ENCODE results near the gene ABCA7. TPM values are rescaled to one million over a fixed set of nuclear protein-coding genes. Genes with fewer than 3 reads are reported as not detected.

ABCA7 gene
- total RNA-seq, 1 experiment from 2014 or later, result 40.3 TPM

- CTCF ChIA-PET, result interaction anchor here (0.9 kb wide), 1 partner anchor 103 kb away, joined by 3 read pairs; no protein-coding TSS in a partner anchor
- no peak for ATAC-seq
These were observed 71.1 kb downstream of the ABCA7 start for GRCh38 chr19:1110809-1111640.

GRCh38 chr19:1111641-1112267 is 71.8 kb downstream of the ABCA7 start:
- ATAC-seq, result no peak
- ChIA-PET CTCF (interaction anchor here (0.6 to 3.0 kb wide), 18 partner anchors 8 to 133 kb away, joined by 3 to 69 read pairs (median 20); partner anchors contain the start of genes ARHGAP45, GPX4 and POLR2E), POLR2A (interaction anchor here (0.7 to 1.0 kb wide), 2 partner anchors 10 to 71 kb away, joined by 3 to 4 read pairs; partner anchors contain the start of gene ABCA7)
- DNase-seq (ENCODE audit: low spot score), result no peak
- Mint-ChIP-seq H3K27me3 (ENCODE audit: low read depth) (no peaks in the 10 kb centered on the region), H3K9me3 (no peaks in the 10 kb centered on the region), H3K36me3 (no peaks in the 10 kb centered on the region), H3K4me1 (peaks cover 2% of the 10 kb centered on the region; the same call in 1 of the 2 replicates), H3K4me3 (no peak overlapping the region), H3K27ac (no peak overlapping the region)
- TF ChIP-seq ATF6 (CRISPR knock-in tag; IDR thresholded peaks at IDR 0.05) (no peak), ESRRA (CRISPR knock-in tag; IDR thresholded peaks at IDR 0.05; ENCODE audit: borderline replicate concordance) (no peak), ATF2 (CRISPR knock-in tag; IDR thresholded peaks at IDR 0.05; ENCODE audit: borderline replicate concordance, low read depth) (no peak), EMX1 (CRISPR knock-in tag; IDR thresholded peaks at IDR 0.05) (no peak), E2F1 (CRISPR knock-in tag; IDR thresholded peaks at IDR 0.05) (no peak)
- TF ChIP-seq, protein P1, sequence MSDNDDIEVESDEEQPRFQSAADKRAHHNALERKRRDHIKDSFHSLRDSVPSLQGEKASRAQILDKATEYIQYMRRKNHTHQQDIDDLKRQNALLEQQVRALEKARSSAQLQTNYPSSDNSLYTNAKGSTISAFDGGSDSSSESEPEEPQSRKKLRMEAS (CRISPR knock-in tag; IDR thresholded peaks at IDR 0.05), result no peak
- TF ChIP-seq, protein P2, sequence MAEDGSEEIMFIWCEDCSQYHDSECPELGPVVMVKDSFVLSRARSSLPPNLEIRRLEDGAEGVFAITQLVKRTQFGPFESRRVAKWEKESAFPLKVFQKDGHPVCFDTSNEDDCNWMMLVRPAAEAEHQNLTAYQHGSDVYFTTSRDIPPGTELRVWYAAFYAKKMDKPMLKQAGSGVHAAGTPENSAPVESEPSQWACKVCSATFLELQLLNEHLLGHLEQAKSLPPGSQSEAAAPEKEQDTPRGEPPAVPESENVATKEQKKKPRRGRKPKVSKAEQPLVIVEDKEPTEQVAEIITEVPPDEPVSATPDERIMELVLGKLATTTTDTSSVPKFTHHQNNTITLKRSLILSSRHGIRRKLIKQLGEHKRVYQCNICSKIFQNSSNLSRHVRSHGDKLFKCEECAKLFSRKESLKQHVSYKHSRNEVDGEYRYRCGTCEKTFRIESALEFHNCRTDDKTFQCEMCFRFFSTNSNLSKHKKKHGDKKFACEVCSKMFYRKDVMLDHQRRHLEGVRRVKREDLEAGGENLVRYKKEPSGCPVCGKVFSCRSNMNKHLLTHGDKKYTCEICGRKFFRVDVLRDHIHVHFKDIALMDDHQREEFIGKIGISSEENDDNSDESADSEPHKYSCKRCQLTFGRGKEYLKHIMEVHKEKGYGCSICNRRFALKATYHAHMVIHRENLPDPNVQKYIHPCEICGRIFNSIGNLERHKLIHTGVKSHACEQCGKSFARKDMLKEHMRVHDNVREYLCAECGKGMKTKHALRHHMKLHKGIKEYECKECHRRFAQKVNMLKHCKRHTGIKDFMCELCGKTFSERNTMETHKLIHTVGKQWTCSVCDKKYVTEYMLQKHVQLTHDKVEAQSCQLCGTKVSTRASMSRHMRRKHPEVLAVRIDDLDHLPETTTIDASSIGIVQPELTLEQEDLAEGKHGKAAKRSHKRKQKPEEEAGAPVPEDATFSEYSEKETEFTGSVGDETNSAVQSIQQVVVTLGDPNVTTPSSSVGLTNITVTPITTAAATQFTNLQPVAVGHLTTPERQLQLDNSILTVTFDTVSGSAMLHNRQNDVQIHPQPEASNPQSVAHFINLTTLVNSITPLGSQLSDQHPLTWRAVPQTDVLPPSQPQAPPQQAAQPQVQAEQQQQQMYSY (CRISPR knock-in tag; IDR thresholded peaks at IDR 0.05), result no peak

More at GRCh38 chr19:1110809-1111640, 71.1 kb downstream of the ABCA7 start:
- Mint-ChIP-seq H3K4me3 (no peak overlapping the region), H3K4me1 (peaks cover 2% of the 10 kb centered on the region; the same call in 1 of the 2 replicates), H3K27ac (no peak overlapping the region), H3K36me3 (no peaks in the 10 kb centered on the region), H3K9me3 (no peaks in the 10 kb centered on the region), H3K27me3 (ENCODE audit: low read depth) (no peaks in the 10 kb centered on the region)
- POLR2A ChIA-PET, result no interaction called here
- no peak for DNase-seq (ENCODE audit: low spot score)
- TF ChIP-seq TEAD4 (CRISPR knock-in tag; IDR thresholded peaks at IDR 0.05), result no peak
- TF ChIP-seq RORB (CRISPR knock-in tag; IDR thresholded peaks at IDR 0.05), result no peak
- TF ChIP-seq ESRRA (CRISPR knock-in tag; IDR thresholded peaks at IDR 0.05; ENCODE audit: borderline replicate concordance), result no peak
- TF ChIP-seq CREM (CRISPR knock-in tag; IDR thresholded peaks at IDR 0.05), result no peak
- TF ChIP-seq, protein P3, sequence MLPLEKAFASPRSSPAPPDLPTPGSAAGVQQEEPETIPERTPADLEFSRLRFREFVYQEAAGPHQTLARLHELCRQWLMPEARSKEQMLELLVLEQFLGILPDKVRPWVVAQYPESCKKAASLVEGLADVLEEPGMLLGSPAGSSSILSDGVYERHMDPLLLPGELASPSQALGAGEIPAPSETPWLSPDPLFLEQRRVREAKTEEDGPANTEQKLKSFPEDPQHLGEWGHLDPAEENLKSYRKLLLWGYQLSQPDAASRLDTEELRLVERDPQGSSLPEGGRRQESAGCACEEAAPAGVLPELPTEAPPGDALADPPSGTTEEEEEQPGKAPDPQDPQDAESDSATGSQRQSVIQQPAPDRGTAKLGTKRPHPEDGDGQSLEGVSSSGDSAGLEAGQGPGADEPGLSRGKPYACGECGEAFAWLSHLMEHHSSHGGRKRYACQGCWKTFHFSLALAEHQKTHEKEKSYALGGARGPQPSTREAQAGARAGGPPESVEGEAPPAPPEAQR (CRISPR knock-in tag; IDR thresholded peaks at IDR 0.05), result no peak
- no peak for TF ChIP-seq ZNF263 (CRISPR knock-in tag; IDR thresholded peaks at IDR 0.05; ENCODE audit: low read depth)
- TF ChIP-seq, protein P4, sequence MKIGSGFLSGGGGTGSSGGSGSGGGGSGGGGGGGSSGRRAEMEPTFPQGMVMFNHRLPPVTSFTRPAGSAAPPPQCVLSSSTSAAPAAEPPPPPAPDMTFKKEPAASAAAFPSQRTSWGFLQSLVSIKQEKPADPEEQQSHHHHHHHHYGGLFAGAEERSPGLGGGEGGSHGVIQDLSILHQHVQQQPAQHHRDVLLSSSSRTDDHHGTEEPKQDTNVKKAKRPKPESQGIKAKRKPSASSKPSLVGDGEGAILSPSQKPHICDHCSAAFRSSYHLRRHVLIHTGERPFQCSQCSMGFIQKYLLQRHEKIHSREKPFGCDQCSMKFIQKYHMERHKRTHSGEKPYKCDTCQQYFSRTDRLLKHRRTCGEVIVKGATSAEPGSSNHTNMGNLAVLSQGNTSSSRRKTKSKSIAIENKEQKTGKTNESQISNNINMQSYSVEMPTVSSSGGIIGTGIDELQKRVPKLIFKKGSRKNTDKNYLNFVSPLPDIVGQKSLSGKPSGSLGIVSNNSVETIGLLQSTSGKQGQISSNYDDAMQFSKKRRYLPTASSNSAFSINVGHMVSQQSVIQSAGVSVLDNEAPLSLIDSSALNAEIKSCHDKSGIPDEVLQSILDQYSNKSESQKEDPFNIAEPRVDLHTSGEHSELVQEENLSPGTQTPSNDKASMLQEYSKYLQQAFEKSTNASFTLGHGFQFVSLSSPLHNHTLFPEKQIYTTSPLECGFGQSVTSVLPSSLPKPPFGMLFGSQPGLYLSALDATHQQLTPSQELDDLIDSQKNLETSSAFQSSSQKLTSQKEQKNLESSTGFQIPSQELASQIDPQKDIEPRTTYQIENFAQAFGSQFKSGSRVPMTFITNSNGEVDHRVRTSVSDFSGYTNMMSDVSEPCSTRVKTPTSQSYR (CRISPR knock-in tag; IDR thresholded peaks at IDR 0.05), result no peak
- TF ChIP-seq, protein P5, sequence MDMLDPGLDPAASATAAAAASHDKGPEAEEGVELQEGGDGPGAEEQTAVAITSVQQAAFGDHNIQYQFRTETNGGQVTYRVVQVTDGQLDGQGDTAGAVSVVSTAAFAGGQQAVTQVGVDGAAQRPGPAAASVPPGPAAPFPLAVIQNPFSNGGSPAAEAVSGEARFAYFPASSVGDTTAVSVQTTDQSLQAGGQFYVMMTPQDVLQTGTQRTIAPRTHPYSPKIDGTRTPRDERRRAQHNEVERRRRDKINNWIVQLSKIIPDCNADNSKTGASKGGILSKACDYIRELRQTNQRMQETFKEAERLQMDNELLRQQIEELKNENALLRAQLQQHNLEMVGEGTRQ (CRISPR knock-in tag; IDR thresholded peaks at IDR 0.05), result no peak
